Esophagus muscularis mucosa (tissue), 4 donors: ENCODE measurements around the gene UBA6. TPM values are rescaled to one million over a fixed set of nuclear protein-coding genes. Genes with fewer than 3 reads are reported as not detected.

ENCODE experiments used
- DNase-seq: peaks from one replicate; pipeline ENCODE4 v3.0.0-alpha.2; 2017; ENCODE audit errors: extremely low spot score
- H3K27ac ChIP-seq, 4 donors: fragments of 200-600 bp; sonication (generic); replicated peaks in 1 of 4; 1 replicate in 3 of 4; 2 replicates in 1 of 4; pipeline ENCODE4 v1.5.1; 2016 to 2019; ENCODE audit warnings: mild to moderate bottlenecking in 1 of 4
- H3K27me3 ChIP-seq, 4 donors: fragments of 200-600 bp; sonication (generic); one replicate each; pipeline versions ENCODE4 v1.5.1 to v1.6.0; 2016 to 2019
- H3K36me3 ChIP-seq, 4 donors: fragments of 200-600 bp; sonication (generic); one replicate each; pipeline ENCODE4 v1.5.1; 2016 to 2019
- H3K4me1 ChIP-seq, 4 donors: fragments of 200-600 bp; sonication (generic); one replicate each; pipeline ENCODE4 v1.5.1; 2016 to 2019
- H3K4me3 ChIP-seq, 4 donors: fragments of 200-600 bp; sonication (generic); 1 replicate in 2 of 4; 2 replicates in 2 of 4; pipeline ENCODE4 v1.5.1; 2016 to 2019; ENCODE audit warnings: mild to moderate bottlenecking in 4 of 4, moderate library complexity in 1 of 4
- H3K9me3 ChIP-seq, 4 donors: fragments of 200-600 bp; sonication (generic); 1 replicate in 3 of 4; 2 replicates in 1 of 4; pipeline ENCODE4 v1.5.1; 2016 to 2019
- EP300 ChIP-seq: sonication (generic); formaldehyde crosslinking; IDR thresholded peaks from one replicate; pipeline ENCODE4 v1.6.1; 2017; ENCODE audit warnings: antibody characterized with exemption
- POLR2A ChIP-seq: fragments of 450-650 bp; IDR thresholded peaks from one replicate; pipeline ENCODE4 v1.6.1; 2017; ENCODE audit warnings: antibody characterized with exemption, moderate library complexity, mild to moderate bottlenecking, low read depth
- POLR2AphosphoS5 ChIP-seq, 2 donors: sonication (generic); formaldehyde crosslinking; IDR thresholded peaks; one replicate each; pipeline ENCODE4 v1.6.1; 2017; ENCODE audit warnings: antibody characterized with exemption in 2 of 2
- WGBS: methylation state at CpG from one replicate; pipeline ENCODE4 v1.1.5; 2018; 5-methylcytosine and 5-hydroxymethylcytosine counted together
- intact Hi-C: fragments of 100-400 bp; cut with DNase I; formaldehyde crosslinking; loops from one replicate; pipeline ENCODE4 v1.15.1; 2023
- total RNA-seq, 4 donors: library from RNA; depleted of rRNA; stranded (reverse); fragments of >200 nt; gene quantifications; one replicate each; pipeline versions ENCODE4 v1.1.0 to v1.2.1, GENCODE V29; 2016
- TF ChIP-seq, protein P1 (sequence below), 3 experiments: fragments of 200-600 bp in 2 of 3; fragments of 450-650 bp in 1 of 3; sonication (generic) in 2 of 3; IDR thresholded peaks; one replicate each; pipeline ENCODE4 v1.5.1; 2017 to 2019; ENCODE audit warnings: antibody characterized with exemption in 3 of 3, mild to moderate bottlenecking in 2 of 3, moderate library complexity in 1 of 3

Gene UBA6
- total RNA-seq, 4 donors from 2014 or later = 18.8 to 40.9 (median 21.5) TPM

- intact Hi-C loops = no loop called here
Measured at GRCh38 chr4:67682266-67682665, 18.7 kb downstream of the UBA6 start.

DNA sequence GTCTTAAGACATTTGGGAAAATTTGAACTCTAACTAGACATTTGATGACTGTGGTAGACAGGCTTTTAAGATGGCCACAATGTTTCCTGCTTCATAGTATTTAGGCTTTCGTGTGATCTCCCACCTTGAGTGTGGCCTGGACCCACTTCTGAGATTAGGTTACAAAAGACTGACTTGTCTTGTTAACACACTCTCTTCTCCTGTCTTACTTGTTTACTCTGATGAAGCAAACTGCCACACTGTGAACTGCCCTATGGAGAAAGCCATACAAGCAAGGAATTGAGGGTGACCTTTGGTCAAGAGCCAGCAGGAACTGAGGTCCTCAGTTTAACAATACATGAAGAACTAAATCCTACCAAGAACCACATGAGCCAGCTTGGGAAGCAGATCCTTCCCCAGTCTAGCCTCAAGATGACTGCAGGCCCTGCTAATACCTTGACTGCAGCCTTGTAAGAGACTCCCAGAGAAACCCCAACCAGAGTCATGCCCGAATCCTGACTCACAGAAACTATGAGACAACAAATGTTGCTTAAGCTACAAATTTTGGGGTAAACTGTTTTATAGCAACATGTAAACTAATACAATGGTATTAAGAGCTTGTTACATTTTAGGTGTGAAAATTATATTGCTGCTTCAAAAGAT is 20.3 kb downstream of the UBA6 start:
- Histone ChIP-seq H3K4me3 (no peak overlapping the region), H3K27ac (no peak overlapping the region), H3K4me1 (no peaks in the 10 kb centered on the region), H3K9me3 (no peaks in the 10 kb centered on the region), H3K27me3 (no peaks in the 10 kb centered on the region), H3K36me3 (peaks cover 11 to 49% (median 26%) of the 10 kb centered on the region in 4 donors)
- DNase-seq = no peak
- TF ChIP-seq POLR2A = no peak
- TF ChIP-seq POLR2AphosphoS5 (IDR thresholded peaks at IDR 0.05) = no peak
- TF ChIP-seq, protein P1, sequence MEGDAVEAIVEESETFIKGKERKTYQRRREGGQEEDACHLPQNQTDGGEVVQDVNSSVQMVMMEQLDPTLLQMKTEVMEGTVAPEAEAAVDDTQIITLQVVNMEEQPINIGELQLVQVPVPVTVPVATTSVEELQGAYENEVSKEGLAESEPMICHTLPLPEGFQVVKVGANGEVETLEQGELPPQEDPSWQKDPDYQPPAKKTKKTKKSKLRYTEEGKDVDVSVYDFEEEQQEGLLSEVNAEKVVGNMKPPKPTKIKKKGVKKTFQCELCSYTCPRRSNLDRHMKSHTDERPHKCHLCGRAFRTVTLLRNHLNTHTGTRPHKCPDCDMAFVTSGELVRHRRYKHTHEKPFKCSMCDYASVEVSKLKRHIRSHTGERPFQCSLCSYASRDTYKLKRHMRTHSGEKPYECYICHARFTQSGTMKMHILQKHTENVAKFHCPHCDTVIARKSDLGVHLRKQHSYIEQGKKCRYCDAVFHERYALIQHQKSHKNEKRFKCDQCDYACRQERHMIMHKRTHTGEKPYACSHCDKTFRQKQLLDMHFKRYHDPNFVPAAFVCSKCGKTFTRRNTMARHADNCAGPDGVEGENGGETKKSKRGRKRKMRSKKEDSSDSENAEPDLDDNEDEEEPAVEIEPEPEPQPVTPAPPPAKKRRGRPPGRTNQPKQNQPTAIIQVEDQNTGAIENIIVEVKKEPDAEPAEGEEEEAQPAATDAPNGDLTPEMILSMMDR (IDR thresholded peaks at IDR 0.05) = no peak
- TF ChIP-seq EP300 = no peak
- WGBS = 93% methylated on average over 2 of the region's 2 CpGs
- intact Hi-C loops = no loop called here

More at GRCh38 chr4:67682266-67682665, 18.7 kb downstream of the UBA6 start:
- Histone ChIP-seq H3K36me3 (peaks cover 6 to 33% (median 13%) of the 10 kb centered on the region in 4 donors), H3K27ac (no peak overlapping the region), H3K4me1 (no peaks in the 10 kb centered on the region), H3K9me3 (no peaks in the 10 kb centered on the region), H3K27me3 (no peaks in the 10 kb centered on the region), H3K4me3 (no peak overlapping the region)
- TF ChIP-seq POLR2A = no peak
- no peak for TF ChIP-seq EP300
- TF ChIP-seq, protein P1 (IDR thresholded peaks at IDR 0.05) = no peak
- TF ChIP-seq POLR2AphosphoS5 (IDR thresholded peaks at IDR 0.05) = no peak
- no peak for DNase-seq
- WGBS = 81% methylated on average over 1 of the region's 1 CpG

GRCh38 chr4:67678612-67679011 is 22.3 kb downstream of the UBA6 start:
- H3K9me3 ChIP-seq = no peaks in the 10 kb centered on the region
- H3K4me1 ChIP-seq = no peaks in the 10 kb centered on the region
- H3K27me3 ChIP-seq = no peaks in the 10 kb centered on the region
- TF ChIP-seq POLR2AphosphoS5 (IDR thresholded peaks at IDR 0.05) (no peak), EP300 (no peak), POLR2A (no peak)
- TF ChIP-seq, protein P1 (IDR thresholded peaks at IDR 0.05) = no peak
- WGBS = 100% methylated on average over 2 of the region's 2 CpGs
- DNase-seq = no peak
- H3K27ac ChIP-seq = no peak overlapping the region
- H3K36me3 ChIP-seq = peaks cover 23 to 65% (median 41%) of the 10 kb centered on the region in 4 donors
- intact Hi-C loops = loop anchor here (10.0 kb wide), 1 partner anchor 54 kb away; no protein-coding TSS in a partner anchor
- H3K4me3 ChIP-seq = no peak overlapping the region

DNA sequence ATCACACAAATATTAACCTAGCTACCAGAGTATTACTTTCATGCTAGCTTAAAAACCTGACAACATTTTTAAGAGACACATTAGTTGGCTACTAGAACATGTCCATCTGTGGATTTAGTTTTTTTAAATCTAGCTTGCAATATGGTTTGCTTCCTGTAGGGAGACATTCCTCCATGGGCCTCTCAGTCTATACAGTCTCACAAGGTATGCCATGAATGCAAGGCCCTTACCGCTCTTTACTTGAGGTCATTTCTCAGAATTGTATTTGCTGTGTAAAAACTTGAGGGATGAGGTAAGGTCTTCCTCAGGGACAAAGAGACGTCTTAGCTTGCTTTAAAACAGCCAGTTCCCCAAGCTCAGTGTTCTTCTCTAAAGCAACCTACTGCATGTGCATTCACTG is 26.9 kb downstream of the UBA6 start:
- Histone ChIP-seq H3K36me3 (peaks cover 30 to 76% (median 63%) of the 10 kb centered on the region in 4 donors), H3K9me3 (no peaks in the 10 kb centered on the region), H3K4me3 (no peak overlapping the region), H3K27ac (no peak overlapping the region), H3K27me3 (no peaks in the 10 kb centered on the region), H3K4me1 (no peaks in the 10 kb centered on the region)
- TF ChIP-seq POLR2AphosphoS5 (IDR thresholded peaks at IDR 0.05) (no peak), POLR2A (no peak), EP300 (no peak)
- TF ChIP-seq, protein P1 (IDR thresholded peaks at IDR 0.05) = no peak
- DNase-seq = no peak
- intact Hi-C loops = loop anchor here (10.0 kb wide), 1 partner anchor 49 kb away; no protein-coding TSS in a partner anchor
- 96% methylated on average over 2 of the region's 2 CpGs for WGBS
